AG10803 (cell line): ENCODE data around the gene TOP1.
"Not testable (repeated sequence)": the region's sequence is repeated elsewhere in the genome, so short reads cannot be mapped to it uniquely, and the experiment has no call there.

Source experiments
- DNase-seq: peaks from one replicate; pipeline ENCODE4 v3.0.0; 2010; ENCODE audit warnings: low read depth
- H3K4me3 ChIP-seq: 2 replicates; pipeline ENCODE4 v1.5.1; 2011; ENCODE audit warnings: mild to moderate bottlenecking, low read length, control low read depth
- CTCF ChIP-seq: conservative IDR thresholded peaks from 2 replicates; pipeline ENCODE4 v1.5.1; 2011; ENCODE audit warnings: mild to moderate bottlenecking, low read length, control low read depth, inconsistent platforms

TOP1 gene

GRCh38 chr20:41108531-41108930 lies 79.9 kb downstream of the TOP1 start:
- no peak for TF ChIP-seq CTCF
- no peak for DNase-seq
- H3K4me3 ChIP-seq = no peak overlapping the region

DNA sequence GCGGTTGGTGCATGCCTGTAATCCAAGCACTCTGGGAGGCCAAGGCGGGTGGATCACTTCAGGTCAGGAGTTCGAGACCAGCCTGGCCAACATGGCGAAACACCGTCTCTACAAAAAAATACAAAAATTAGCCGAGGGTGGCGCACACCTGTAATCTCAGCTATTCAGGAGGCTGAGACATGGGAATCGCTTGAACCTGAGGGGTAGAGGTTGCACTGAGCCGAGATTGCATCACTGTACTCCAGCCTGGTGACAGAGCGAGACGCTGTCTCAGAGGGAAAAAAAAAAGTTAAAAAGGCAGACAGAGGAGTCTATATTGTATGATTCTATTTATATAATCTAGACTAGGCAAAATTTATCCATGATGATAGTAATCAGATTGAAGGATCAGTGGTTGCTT lies 81.4 kb downstream of the TOP1 start:
- no peak overlapping the region for H3K4me3 ChIP-seq
- no peak for TF ChIP-seq CTCF
- DNase-seq = no peak

DNA sequence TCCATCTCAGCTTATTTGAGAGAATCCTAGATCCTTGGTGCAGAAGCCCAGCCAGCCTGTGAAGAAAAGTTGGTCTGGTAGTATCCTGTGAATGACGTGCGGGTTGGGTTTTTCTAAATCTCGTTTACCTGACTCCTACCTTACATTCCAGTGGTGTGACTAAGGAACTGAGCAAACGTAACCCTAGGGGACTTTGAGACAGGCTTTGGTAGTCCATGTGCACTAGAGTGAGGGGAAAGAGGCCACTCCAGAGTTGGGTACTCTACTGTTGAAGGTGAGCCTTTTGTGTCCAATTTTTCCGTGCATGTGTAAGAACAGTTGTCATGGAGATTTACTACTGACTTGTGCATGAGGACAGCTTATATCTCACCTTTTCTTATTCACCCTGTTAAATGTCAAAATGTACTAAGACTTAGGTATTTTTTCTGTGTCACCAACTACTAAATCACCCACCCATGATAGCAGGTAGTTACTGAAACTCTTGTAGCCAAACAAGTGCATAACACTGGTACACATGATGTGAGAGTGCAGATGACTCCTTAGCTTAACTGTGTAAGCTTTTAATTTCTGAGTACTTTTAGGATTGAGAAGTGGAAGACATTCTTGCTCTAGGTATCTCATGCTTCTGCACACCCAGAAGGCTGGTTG lies 82.4 kb downstream of the TOP1 start:
- H3K4me3 ChIP-seq = no peak overlapping the region
- no peak for TF ChIP-seq CTCF

DNA sequence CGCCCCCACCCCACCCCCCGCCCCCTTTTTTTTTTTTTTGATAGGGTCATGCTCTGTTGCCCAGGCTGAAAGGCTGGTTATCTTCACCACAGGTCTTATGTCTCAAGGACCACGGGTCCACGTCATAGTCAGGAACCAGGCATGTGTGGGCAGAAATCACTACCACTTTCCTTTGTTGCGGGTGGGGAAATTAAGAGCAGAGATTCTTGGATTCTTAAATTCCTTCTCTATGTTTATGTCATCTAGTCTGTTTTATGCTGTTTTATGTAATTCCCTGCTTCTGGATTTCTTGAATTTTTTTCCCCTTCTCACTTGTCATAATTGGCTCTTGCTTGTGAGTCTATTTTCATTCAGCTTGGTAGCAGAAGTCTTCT lies 82.9 kb downstream of the TOP1 start:
- TF ChIP-seq CTCF = no peak
- no peak for DNase-seq
- no peak overlapping the region for H3K4me3 ChIP-seq

More for the DNA sequence above, 82.4 kb downstream of the TOP1 start:
- DNase-seq = no peak

DNA sequence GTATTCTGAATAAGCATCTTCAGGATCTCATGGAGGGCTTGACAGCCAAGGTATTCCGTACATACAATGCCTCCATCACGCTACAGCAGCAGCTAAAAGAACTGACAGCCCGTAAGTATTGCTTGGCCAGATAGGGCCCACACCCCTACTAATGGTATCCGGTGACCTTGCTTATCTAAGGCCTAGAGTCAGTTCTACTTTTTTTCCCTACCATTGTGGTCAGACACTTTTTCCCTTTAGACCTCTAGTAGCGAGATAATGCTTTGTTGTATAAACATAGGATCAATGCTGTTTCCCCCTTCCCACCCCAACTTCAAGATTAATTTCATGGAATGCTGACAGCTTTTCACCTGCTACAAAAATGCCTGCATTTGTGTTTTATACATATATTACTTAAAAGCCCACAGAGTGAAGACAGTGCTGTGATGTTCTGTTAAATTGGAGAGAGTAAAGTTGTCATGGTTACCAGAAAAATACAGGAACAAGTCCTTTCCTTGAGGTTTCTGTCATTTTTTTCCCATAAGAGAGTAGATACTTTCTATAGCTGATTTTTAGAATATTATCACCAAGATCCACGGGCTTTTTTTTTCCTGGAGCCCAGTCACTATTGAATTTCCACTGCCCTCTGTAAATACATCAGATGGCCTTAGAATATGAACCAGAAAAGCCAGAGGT lies 87.8 kb downstream of the TOP1 start:
- no peak for TF ChIP-seq CTCF
- no peak for DNase-seq
- H3K4me3 ChIP-seq = no peak overlapping the region

DNA sequence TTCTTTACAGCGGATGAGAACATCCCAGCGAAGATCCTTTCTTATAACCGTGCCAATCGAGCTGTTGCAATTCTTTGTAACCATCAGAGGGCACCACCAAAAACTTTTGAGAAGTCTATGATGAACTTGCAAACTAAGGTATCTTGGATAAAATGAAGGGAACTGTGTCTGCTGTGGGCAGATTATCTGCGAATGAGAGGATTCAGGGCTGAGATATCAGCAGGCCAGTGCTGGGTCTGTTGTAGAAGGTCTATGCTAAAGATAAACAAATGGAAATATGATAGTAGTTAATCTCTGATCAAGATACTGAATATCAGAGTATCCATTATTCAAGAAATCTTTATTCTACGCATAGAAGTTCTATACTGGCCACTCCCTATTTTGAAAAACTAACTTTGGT lies 89.5 kb downstream of the TOP1 start:
- not testable (repeated sequence) for H3K4me3 ChIP-seq, DNase-seq
- peak; percentile 15; the same call in 1 of the 2 replicates for TF ChIP-seq CTCF

- H3K4me3 ChIP-seq = no peak overlapping the region
- DNase-seq = peak; percentile 24
- no peak for TF ChIP-seq CTCF
These were observed 90.0 kb downstream of the TOP1 start for GRCh38 chr20:41118632-41119031.
